Hepatocyte (in vitro differentiated cells): ENCODE data around the gene PCSK6. TPM values are rescaled to one million over a fixed set of nuclear protein-coding genes. Genes with fewer than 3 reads are reported as not detected.

ENCODE experiments used
- DNase-seq: peaks from one replicate; pipeline ENCODE4 v3.0.0-alpha.2; 2016; ENCODE audit warnings: low spot score
- H2AFZ ChIP-seq: fragments of 200-600 bp; sonication (generic); 2 replicates; pipeline ENCODE4 v1.6.0; 2016; ENCODE audit warnings: antibody characterized with exemption, mild to moderate bottlenecking
- H3K27ac ChIP-seq: fragments of 200-600 bp; sonication (generic); 2 replicates; pipeline ENCODE4 v1.5.1; 2016; ENCODE audit warnings: mild to moderate bottlenecking
- H3K27me3 ChIP-seq: fragments of 200-600 bp; sonication (generic); 2 replicates; pipeline ENCODE4 v1.6.1; 2016
- H3K36me3 ChIP-seq: fragments of 200-600 bp; sonication (generic); replicated peaks from 2 replicates; pipeline ENCODE4 v1.5.1; 2016; ENCODE audit warnings: low read depth; ENCODE audit not compliant: insufficient read depth
- H3K4me1 ChIP-seq: fragments of 200-600 bp; sonication (generic); 2 replicates; pipeline ENCODE4 v1.5.1; 2016; ENCODE audit warnings: mild to moderate bottlenecking, moderate library complexity; ENCODE audit not compliant: insufficient read depth
- H3K4me2 ChIP-seq: fragments of 200-600 bp; sonication (generic); 2 replicates; pipeline ENCODE4 v1.6.0; 2016
- H3K4me3 ChIP-seq: fragments of 200-600 bp; sonication (generic); 2 replicates; pipeline ENCODE4 v1.5.1; 2016; ENCODE audit warnings: mild to moderate bottlenecking
- H3K79me2 ChIP-seq: fragments of 200-600 bp; sonication (generic); 2 replicates; pipeline ENCODE4 v1.6.0; 2017; ENCODE audit warnings: mild to moderate bottlenecking
- H3K9me2 ChIP-seq: fragments of 200-600 bp; sonication (generic); replicated peaks from 2 replicates; pipeline ENCODE4 v1.6.0; 2017; ENCODE audit warnings: mild to moderate bottlenecking; ENCODE audit not compliant: insufficient read depth
- H3K9me3 ChIP-seq: fragments of 200-600 bp; sonication (generic); 2 replicates; pipeline ENCODE4 v1.5.1; 2016; ENCODE audit warnings: low read depth, mild to moderate bottlenecking
- H4K20me1 ChIP-seq: fragments of 200-600 bp; sonication (generic); 2 replicates; pipeline ENCODE4 v1.6.0; 2016; ENCODE audit warnings: mild to moderate bottlenecking; ENCODE audit not compliant: insufficient read depth, poor library complexity, severe bottlenecking
- EZH2 ChIP-seq: fragments of 200-600 bp; sonication (generic); IDR thresholded peaks from 2 replicates; pipeline ENCODE4 v1.6.1; 2016; ENCODE audit warnings: antibody characterized with exemption, mild to moderate bottlenecking, borderline replicate concordance
- EZH2phosphoT487 ChIP-seq: fragments of 200-600 bp; sonication (generic); IDR thresholded peaks from one replicate; pipeline ENCODE4 v1.6.1; 2018; ENCODE audit warnings: antibody characterized with exemption, mild to moderate bottlenecking, low read depth, moderate library complexity; ENCODE audit not compliant: unreplicated experiment, severe bottlenecking
- WGBS: methylation state at CpG from one replicate; pipeline ENCODE4 v1.1.6; 2016; ENCODE audit warnings: low lambda C conversion rate; ENCODE audit errors: missing lambda C conversion rate; 5-methylcytosine and 5-hydroxymethylcytosine counted together
- polyA plus RNA-seq: library from polyadenylated mRNA; unstranded; fragments of >200 nt; fragmentation: Nextera tagmentation; extraction: Ambion mirVana; gene quantifications from 2 replicates; pipeline ENCODE4 v1.2.1, GENCODE V29; 2016
- total RNA-seq: library from RNA; depleted of rRNA; stranded (reverse); fragments of >200 nt; gene quantifications from 2 replicates; pipeline ENCODE4 v1.2.3, GENCODE V29; 2014
- TF ChIP-seq, protein P1 (sequence below): fragments of 200-600 bp; sonication (generic); IDR thresholded peaks from 2 replicates; pipeline ENCODE4 v1.5.1; 2016; ENCODE audit warnings: antibody characterized with exemption, mild to moderate bottlenecking; ENCODE audit not compliant: poor library complexity

The PCSK6 gene
- total and polyA plus RNA-seq, 2 experiments from 2014 or later: 31.7 to 40.5 TPM

DNA sequence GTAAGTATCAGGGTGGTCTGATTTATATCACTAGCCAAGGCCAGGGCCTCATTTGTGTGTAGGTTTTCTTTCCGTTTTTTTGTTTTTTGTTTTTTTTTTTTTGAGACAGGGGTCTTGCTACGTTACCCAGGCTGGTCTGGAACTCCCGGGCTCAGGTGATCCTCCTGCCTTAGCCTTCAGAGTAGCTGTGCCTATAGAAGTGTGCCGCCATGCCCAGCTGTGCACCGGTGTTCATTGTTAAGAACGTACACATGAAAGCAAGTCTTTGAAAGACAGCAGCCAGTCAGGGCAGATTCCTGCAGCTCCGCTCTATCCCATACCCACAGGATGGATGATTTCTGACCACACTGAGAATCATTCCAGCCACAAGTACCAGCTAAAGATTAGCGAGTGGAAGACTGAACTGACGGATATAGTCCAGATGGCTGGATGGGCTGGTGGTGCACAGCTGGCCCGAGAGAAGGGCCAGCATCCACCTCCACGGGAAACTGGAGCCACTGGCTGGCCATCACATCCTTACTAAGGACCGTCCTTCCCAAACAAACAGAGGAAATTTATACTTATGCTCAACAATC, 95.4 kb downstream of the PCSK6 start:
- no peaks in the 10 kb centered on the region for H3K27me3 ChIP-seq
- DNase-seq: no peak
- H3K9me2 ChIP-seq: no peaks in the 10 kb centered on the region
- H3K36me3 ChIP-seq: no peaks in the 10 kb centered on the region
- TF ChIP-seq EZH2 (no peak), EZH2phosphoT487 (no peak)
- TF ChIP-seq, protein P1, sequence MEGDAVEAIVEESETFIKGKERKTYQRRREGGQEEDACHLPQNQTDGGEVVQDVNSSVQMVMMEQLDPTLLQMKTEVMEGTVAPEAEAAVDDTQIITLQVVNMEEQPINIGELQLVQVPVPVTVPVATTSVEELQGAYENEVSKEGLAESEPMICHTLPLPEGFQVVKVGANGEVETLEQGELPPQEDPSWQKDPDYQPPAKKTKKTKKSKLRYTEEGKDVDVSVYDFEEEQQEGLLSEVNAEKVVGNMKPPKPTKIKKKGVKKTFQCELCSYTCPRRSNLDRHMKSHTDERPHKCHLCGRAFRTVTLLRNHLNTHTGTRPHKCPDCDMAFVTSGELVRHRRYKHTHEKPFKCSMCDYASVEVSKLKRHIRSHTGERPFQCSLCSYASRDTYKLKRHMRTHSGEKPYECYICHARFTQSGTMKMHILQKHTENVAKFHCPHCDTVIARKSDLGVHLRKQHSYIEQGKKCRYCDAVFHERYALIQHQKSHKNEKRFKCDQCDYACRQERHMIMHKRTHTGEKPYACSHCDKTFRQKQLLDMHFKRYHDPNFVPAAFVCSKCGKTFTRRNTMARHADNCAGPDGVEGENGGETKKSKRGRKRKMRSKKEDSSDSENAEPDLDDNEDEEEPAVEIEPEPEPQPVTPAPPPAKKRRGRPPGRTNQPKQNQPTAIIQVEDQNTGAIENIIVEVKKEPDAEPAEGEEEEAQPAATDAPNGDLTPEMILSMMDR: no peak
- 82% methylated on average over 12 of the region's 12 CpGs for WGBS
- no peaks in the 10 kb centered on the region for H3K79me2 ChIP-seq
- H3K4me3 ChIP-seq: no peak overlapping the region
- no peaks in the 10 kb centered on the region for H3K4me1 ChIP-seq
- no peaks in the 10 kb centered on the region for H3K9me3 ChIP-seq
- no peaks in the 10 kb centered on the region for H4K20me1 ChIP-seq
- H2AFZ ChIP-seq: no peak overlapping the region
- no peak overlapping the region for H3K27ac ChIP-seq
- H3K4me2 ChIP-seq: no peak overlapping the region

DNA sequence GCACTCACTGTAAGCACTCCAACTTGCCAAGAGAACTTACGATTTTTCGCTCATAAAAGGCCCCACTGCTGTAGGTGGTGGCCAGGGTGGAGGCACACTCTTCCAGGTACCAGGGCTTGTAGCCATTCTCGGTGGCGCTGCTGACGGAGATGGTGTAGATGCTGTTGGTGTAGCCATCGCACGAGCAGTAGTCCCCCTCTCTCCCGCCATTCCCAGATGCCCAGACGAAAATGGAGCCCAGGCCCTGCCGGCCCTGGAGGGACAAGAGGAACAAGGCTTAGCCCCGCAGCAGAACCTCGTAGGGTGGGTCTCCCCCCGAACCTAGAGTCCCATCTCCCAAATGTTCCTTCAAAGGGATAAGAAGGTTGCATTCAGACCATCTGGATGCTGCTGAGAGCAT, 96.3 kb downstream of the PCSK6 start:
- no peak for DNase-seq
- H4K20me1 ChIP-seq: no peaks in the 10 kb centered on the region
- H2AFZ ChIP-seq: no peak overlapping the region
- WGBS: 93% methylated on average over 13 of the region's 13 CpGs
- TF ChIP-seq EZH2: no peak
- TF ChIP-seq, protein P1: no peak
- no peak for TF ChIP-seq EZH2phosphoT487
- no peaks in the 10 kb centered on the region for H3K36me3 ChIP-seq
- H3K9me3 ChIP-seq: no peaks in the 10 kb centered on the region
- no peak overlapping the region for H3K4me2 ChIP-seq
- H3K27ac ChIP-seq: no peak overlapping the region
- H3K79me2 ChIP-seq: no peaks in the 10 kb centered on the region
- no peaks in the 10 kb centered on the region for H3K27me3 ChIP-seq
- H3K9me2 ChIP-seq: no peaks in the 10 kb centered on the region
- no peaks in the 10 kb centered on the region for H3K4me1 ChIP-seq
- H3K4me3 ChIP-seq: no peak overlapping the region

DNA sequence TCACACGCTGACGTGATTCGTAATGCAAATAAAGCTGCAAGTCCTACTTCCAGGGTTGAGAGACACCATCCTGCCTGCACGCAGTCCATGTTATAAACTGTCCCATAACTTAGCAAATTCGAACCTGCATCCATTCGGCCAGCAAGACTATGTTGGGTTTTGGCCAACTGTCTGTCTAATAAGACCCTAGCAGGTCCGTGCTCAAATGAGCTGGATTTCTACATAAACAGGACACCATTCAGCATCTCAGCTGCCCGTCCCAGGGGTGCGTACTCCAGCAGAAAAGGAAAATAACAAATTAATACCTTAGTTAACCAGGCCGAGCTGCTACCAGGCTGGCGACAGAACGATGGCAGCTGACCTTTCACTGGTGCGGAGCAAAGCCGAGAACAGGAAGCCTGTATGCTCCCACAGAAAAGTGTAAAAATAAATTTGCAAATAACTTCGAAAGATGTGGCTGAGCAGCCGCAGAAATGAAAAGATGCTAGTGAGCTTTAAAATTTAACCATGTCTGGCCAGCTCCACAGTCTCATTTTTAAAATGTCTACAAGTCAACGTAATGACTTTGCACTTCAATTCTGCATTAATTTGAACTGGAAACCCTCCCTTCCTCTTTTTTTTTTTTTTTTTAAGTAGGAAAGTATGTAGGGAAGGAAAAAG, 97.4 kb downstream of the PCSK6 start:
- Histone ChIP-seq H3K4me3 (no peak overlapping the region), H3K27ac (no peak overlapping the region), H3K4me2 (no peak overlapping the region), H3K4me1 (no peaks in the 10 kb centered on the region), H3K9me2 (no peaks in the 10 kb centered on the region), H3K27me3 (no peaks in the 10 kb centered on the region), H3K36me3 (no peaks in the 10 kb centered on the region), H3K9me3 (no peaks in the 10 kb centered on the region), H3K79me2 (no peaks in the 10 kb centered on the region), H2AFZ (no peak overlapping the region), H4K20me1 (no peaks in the 10 kb centered on the region)
- DNase-seq: no peak
- 92% methylated on average over 17 of the region's 17 CpGs for WGBS
- TF ChIP-seq, protein P1: no peak
- no peak for TF ChIP-seq EZH2phosphoT487
- no peak for TF ChIP-seq EZH2
